A673 (cell line): Measurements from ENCODE around the gene ARL3.

Source experiments
- CTCF ChIP-seq: fragments of 300-800, 200-600 bp; sonication (generic); conservative IDR thresholded peaks from 2 replicates; pipeline ENCODE4 v1.5.1; 2017; ENCODE audit warnings: low read depth, mild to moderate bottlenecking, antibody characterized with exemption, low read length, moderate library complexity, mixed read lengths
- EZH2 ChIP-seq: fragments of 200-600 bp; sonication (generic); IDR thresholded peaks from 2 replicates; pipeline ENCODE4 v1.6.1; 2017; ENCODE audit warnings: borderline replicate concordance, low read depth, mild to moderate bottlenecking, mixed read lengths, antibody characterized with exemption, low read length; ENCODE audit not compliant: poor library complexity, severe bottlenecking

- TF ChIP-seq CTCF = no peak
- no peak for TF ChIP-seq EZH2
Observed at GRCh38 chr10:102704915-102705314, 9.3 kb downstream of the ARL3 start.
